IMR-90 (cell line): ENCODE data around the gene TCF3. TPM values are rescaled to one million over a fixed set of nuclear protein-coding genes. Genes with fewer than 3 reads are reported as not detected.

Experiments
- ATAC-seq: fragments of 200-7000 bp; cut with Tn5 transposase; 2 replicates; pipeline ENCODE4 v1.9.1; 2020; ENCODE audit warnings: low read depth, mild to moderate bottlenecking, moderate library complexity
- BruUV-seq: library from RNA; stranded (reverse); fragments of 400-500 nt; replicated peaks from 2 replicates; lab custom pipeline; 2021; lab: Mats Ljungman, UMichigan
- CTCF ChIA-PET: fragments of 300-600 bp; formaldehyde crosslinking; extraction: SDS; loops from one replicate; lab custom pipeline; 2021; ENCODE audit warnings: antibody characterized with exemption; lab: Yijun Ruan, JAX
- POLR2A ChIA-PET: fragments of 300-600 bp; sonication (Branson Sonifier 250); formaldehyde crosslinking; loops from one replicate; lab custom pipeline; 2022; ENCODE audit warnings: antibody characterized with exemption; ENCODE audit not compliant: unreplicated experiment; lab: Charles Lee
- DNase-seq: peaks from one replicate; pipeline ENCODE4 v3.0.0; 2013
- H2AFZ ChIP-seq: replicated peaks from 2 replicates; pipeline ENCODE3; 2013; ENCODE audit warnings: low read length, mild to moderate bottlenecking; ENCODE audit not compliant: poor library complexity
- H2AK5ac ChIP-seq: 2 replicates; pipeline ENCODE4 v1.6.1; 2013; ENCODE audit warnings: low read depth, low read length, inconsistent platforms
- H2AK9ac ChIP-seq: replicated peaks from 2 replicates; pipeline ENCODE3; 2013; ENCODE audit warnings: mild to moderate bottlenecking, low read depth, low read length, moderate library complexity; ENCODE audit not compliant: poor library complexity
- H2BK120ac ChIP-seq: 2 replicates; pipeline ENCODE4 v1.6.1; 2013; ENCODE audit warnings: low read depth, low read length, inconsistent platforms
- H2BK15ac ChIP-seq: 3 replicates; pipeline ENCODE4 v1.6.1; 2013; ENCODE audit warnings: low read depth, low read length, inconsistent platforms
- H2BK20ac ChIP-seq: 2 replicates; pipeline ENCODE4 v1.6.1; 2013; ENCODE audit warnings: low read depth, mild to moderate bottlenecking, inconsistent platforms, low read length, moderate library complexity
- H2BK5ac ChIP-seq: 2 replicates; pipeline ENCODE4 v1.6.1; 2013; ENCODE audit warnings: mild to moderate bottlenecking, low read depth, low read length, inconsistent platforms; ENCODE audit not compliant: poor library complexity, severe bottlenecking
- H3K14ac ChIP-seq: replicated peaks from 2 replicates; pipeline ENCODE4 v1.6.1; 2013; ENCODE audit warnings: low read depth, low read length, inconsistent platforms
- H3K18ac ChIP-seq: 2 replicates; pipeline ENCODE4 v1.6.1; 2013; ENCODE audit warnings: low read depth, low read length, control low read depth
- H3K23ac ChIP-seq: 2 replicates; pipeline ENCODE4 v1.6.1; 2013; ENCODE audit warnings: low read depth, low read length, inconsistent platforms
- H3K27ac ChIP-seq: 2 replicates; pipeline ENCODE4 v1.5.1; 2013; ENCODE audit warnings: mild to moderate bottlenecking, control low read depth, low read length; ENCODE audit not compliant: insufficient read depth
- H3K27me3 ChIP-seq: 2 replicates; pipeline ENCODE4 v1.6.1; 2013; ENCODE audit warnings: low read length; ENCODE audit not compliant: control insufficient read depth, insufficient read depth
- H3K36me3 ChIP-seq: 2 replicates; pipeline ENCODE4 v1.6.1; 2013; ENCODE audit warnings: low read length, mixed read lengths; ENCODE audit not compliant: control insufficient read depth, insufficient read depth
- H3K4ac ChIP-seq: 2 replicates; pipeline ENCODE4 v1.6.1; 2013; ENCODE audit warnings: low read depth, low read length, inconsistent platforms
- H3K4me1 ChIP-seq: 2 replicates; pipeline ENCODE4 v1.6.1; 2013; ENCODE audit warnings: low read length, mixed read lengths; ENCODE audit not compliant: control insufficient read depth, insufficient read depth
- H3K4me2 ChIP-seq: 2 replicates; pipeline ENCODE4 v1.6.1; 2013; ENCODE audit warnings: low read depth, mild to moderate bottlenecking, control low read depth, low read length, moderate library complexity
- H3K4me3 ChIP-seq: 2 replicates; pipeline ENCODE4 v1.5.1; 2013; ENCODE audit warnings: low read depth, mild to moderate bottlenecking, control low read depth, low read length, moderate library complexity; ENCODE audit not compliant: insufficient read depth
- H3K56ac ChIP-seq: 2 replicates; pipeline ENCODE4 v1.6.1; 2013; ENCODE audit warnings: low read length, inconsistent platforms; ENCODE audit not compliant: insufficient read depth; ENCODE audit errors: extremely low read depth
- H3K79me1 ChIP-seq, 2 experiments: 2 replicates each; pipeline ENCODE4 v1.6.1; 2013; ENCODE audit warnings: low read length in 2 of 2, inconsistent platforms in 1 of 2, low read depth in 1 of 2
- H3K9ac ChIP-seq: 2 replicates; pipeline ENCODE4 v1.6.1; 2013; ENCODE audit warnings: low read depth, low read length, control low read depth
- H3K9me1 ChIP-seq: 2 replicates; pipeline ENCODE4 v1.6.1; 2013; ENCODE audit warnings: low read length, inconsistent platforms; ENCODE audit not compliant: insufficient read depth
- H3K9me3 ChIP-seq: 2 replicates; pipeline ENCODE4 v1.6.1; 2013; ENCODE audit warnings: low read length; ENCODE audit not compliant: control insufficient read depth, insufficient read depth
- H4K20me1 ChIP-seq: 2 replicates; pipeline ENCODE4 v1.6.1; 2013; ENCODE audit warnings: low read length, inconsistent platforms; ENCODE audit not compliant: insufficient read depth
- H4K5ac ChIP-seq: 2 replicates; pipeline ENCODE4 v1.6.1; 2013; ENCODE audit warnings: mild to moderate bottlenecking, low read depth, low read length, control low read depth
- H4K8ac ChIP-seq, 2 experiments: 2 replicates each; pipeline ENCODE4 v1.6.1; 2013; ENCODE audit warnings: low read depth in 2 of 2, low read length in 2 of 2, control low read depth in 1 of 2, inconsistent platforms in 1 of 2
- H4K91ac ChIP-seq: 2 replicates; pipeline ENCODE4 v1.6.1; 2013; ENCODE audit warnings: low read depth, low read length, inconsistent platforms; ENCODE audit not compliant: insufficient read depth
- CEBPB ChIP-seq: IDR thresholded peaks from 2 replicates; pipeline ENCODE4 v1.6.1; 2012; ENCODE audit warnings: low read depth, low read length, improper control_type of control experiment
- CHD1 ChIP-seq: IDR thresholded peaks from 2 replicates; pipeline ENCODE4 v1.6.1; 2012; ENCODE audit warnings: low read depth, low read length, improper control_type of control experiment
- FOS ChIP-seq: fragments of 150-350 bp; IDR thresholded peaks from 2 replicates; pipeline ENCODE4 v1.6.1; 2016; ENCODE audit warnings: low read depth, low read length
- MAFK ChIP-seq: IDR thresholded peaks from 2 replicates; pipeline ENCODE4 v1.6.1; 2012; ENCODE audit warnings: low read depth, low read length, improper control_type of control experiment
- NFE2L2 ChIP-seq: fragments of 150-350 bp; IDR thresholded peaks from 2 replicates; pipeline ENCODE4 v1.6.1; 2016; ENCODE audit warnings: low read depth, mild to moderate bottlenecking, low read length
- POLR2A ChIP-seq: IDR thresholded peaks from 2 replicates; pipeline ENCODE4 v1.6.1; 2012; ENCODE audit warnings: mild to moderate bottlenecking, low read depth, low read length
- RAD21 ChIP-seq: IDR thresholded peaks from 2 replicates; pipeline ENCODE4 v1.6.1; 2012; ENCODE audit warnings: low read length, improper control_type of control experiment
- RFX5 ChIP-seq: IDR thresholded peaks from 2 replicates; pipeline ENCODE4 v1.8.0; 2012; ENCODE audit warnings: low read depth, mild to moderate bottlenecking, low read length, moderate library complexity
- USF2 ChIP-seq: fragments of 150-350 bp; IDR thresholded peaks from 2 replicates; pipeline ENCODE4 v1.6.1; 2017; ENCODE audit warnings: mild to moderate bottlenecking, antibody characterized with exemption, low read length, low read depth
- WGBS, 2 experiments: methylation state at CpG; one replicate each; pipeline versions ENCODE4 v1.1.5 to v1.1.7; 2013; ENCODE audit warnings: missing lambda C conversion rate in 2 of 2; ENCODE audit not compliant: insufficient read length in 1 of 2; ENCODE audit errors: extremely low coverage in 2 of 2; 5-methylcytosine and 5-hydroxymethylcytosine counted together
- dilution Hi-C: fragments of 300-500 bp; cut with HindIII; formaldehyde crosslinking; loops from one replicate; pipeline ENCODE4 v1.14.3; 2018; ENCODE audit warnings: low sequenced_read_pairs; ENCODE audit not compliant: unreplicated experiment
- in situ Hi-C: fragments of 300-500 bp; cut with MboI; formaldehyde crosslinking; loops from 3 replicates; pipeline ENCODE4 v1.14.3; 2019; ENCODE audit warnings: low sequenced_read_pairs, inconsistent platforms, mixed read lengths
- intact Hi-C: fragments of 100-400 bp; cut with micrococcal nuclease; formaldehyde crosslinking; loops from 2 replicates; pipeline ENCODE4 v1.10.0; 2022
- polyA plus RNA-seq, 3 experiments: library from polyadenylated mRNA; depleted of rRNA; stranded (reverse); fragments of >200 nt; gene quantifications; 2 replicates each; pipeline ENCODE4 v1.2.3, GENCODE V29; 2012; ENCODE audit warnings: low replicate concordance in 1 of 3
- total RNA-seq: library from RNA; depleted of rRNA; stranded (reverse); fragments of >200 nt; gene quantifications from 2 replicates; pipeline ENCODE4 v1.2.3, GENCODE V29; 2012

TCF3 gene
- total and polyA plus RNA-seq, 2 of the 4 experiments (the other 2 are of a cell fraction): 29.9 to 127 TPM

GRCh38 chr19:1630012-1630411, 22.4 kb downstream of the TCF3 start:
- H3K23ac ChIP-seq: no peak overlapping the region
- WGBS, 2 experiments: 92% methylated on average over 9 of the region's 20 CpGs; no CpG with 5 or more reads in 1 of the 2 experiments
- ChIA-PET POLR2A (no interaction called here), CTCF (no interaction called here)
- no peak overlapping the region for H3K4me3 ChIP-seq
- no peak overlapping the region for H3K4me2 ChIP-seq
- no peak overlapping the region for H2BK5ac ChIP-seq
- H3K9ac ChIP-seq: no peak overlapping the region
- H3K14ac ChIP-seq: no peak overlapping the region
- H3K9me3 ChIP-seq: peaks cover 2% of the 10 kb centered on the region; the same call in 1 of the 2 replicates
- H3K4ac ChIP-seq: no peak overlapping the region
- H3K9me1 ChIP-seq: no peaks in the 10 kb centered on the region
- no peak overlapping the region for H3K56ac ChIP-seq
- dilution Hi-C loops (no loop called here), intact Hi-C loops (no loop called here), in situ Hi-C loops (no loop called here)
- peaks cover 47% of the 10 kb centered on the region for H3K36me3 ChIP-seq
- H3K4me1 ChIP-seq: no peaks in the 10 kb centered on the region
- BruUV-seq: no TSS peak
- no peak overlapping the region for H4K5ac ChIP-seq
- H2BK15ac ChIP-seq: no peak overlapping the region
- ATAC-seq: no peak
- no peak for TF ChIP-seq FOS
- no peak for TF ChIP-seq NFE2L2
- no peak for TF ChIP-seq RFX5
- TF ChIP-seq USF2: no peak
- TF ChIP-seq CHD1: no peak
- TF ChIP-seq POLR2A: no peak
- TF ChIP-seq MAFK: no peak
- no peak for TF ChIP-seq CEBPB
- no peak for TF ChIP-seq RAD21
- H4K91ac ChIP-seq: no peak overlapping the region
- H3K27ac ChIP-seq: no peak overlapping the region
- peaks cover 19% of the 10 kb centered on the region for H4K20me1 ChIP-seq
- H3K18ac ChIP-seq: no peak overlapping the region
- no peaks in the 10 kb centered on the region for H3K27me3 ChIP-seq
- H2AK5ac ChIP-seq: no peak overlapping the region
- H2BK20ac ChIP-seq: no peak overlapping the region
- no peak overlapping the region for H2AFZ ChIP-seq
- peak overlapping the region; percentile 28 for H2AK9ac ChIP-seq
- no peak overlapping the region for H4K8ac ChIP-seq
- peaks cover 0 to 32% of the 10 kb centered on the region in 2 experiments; a peak in 3 of 4 replicates for H3K79me1 ChIP-seq
- H2BK120ac ChIP-seq: no peak overlapping the region
- no peak for DNase-seq
